GM19239 (cell line): ENCODE results near the gene OR5B3.
"Not testable (repeated sequence)": the region's sequence is repeated elsewhere in the genome, so short reads cannot be mapped to it uniquely, and the experiment has no call there.

Source experiments
- DNase-seq: peaks from one replicate; pipeline ENCODE4 v3.0.0; 2011; ENCODE audit warnings: low spot score; ENCODE audit not compliant: insufficient read length
- FAIRE-seq: peaks from 2 replicates; lab custom pipeline; 2011; peaks lifted over from hg19 to GRCh38; lab: Jason Lieb, UNC

Gene OR5B3

DNA sequence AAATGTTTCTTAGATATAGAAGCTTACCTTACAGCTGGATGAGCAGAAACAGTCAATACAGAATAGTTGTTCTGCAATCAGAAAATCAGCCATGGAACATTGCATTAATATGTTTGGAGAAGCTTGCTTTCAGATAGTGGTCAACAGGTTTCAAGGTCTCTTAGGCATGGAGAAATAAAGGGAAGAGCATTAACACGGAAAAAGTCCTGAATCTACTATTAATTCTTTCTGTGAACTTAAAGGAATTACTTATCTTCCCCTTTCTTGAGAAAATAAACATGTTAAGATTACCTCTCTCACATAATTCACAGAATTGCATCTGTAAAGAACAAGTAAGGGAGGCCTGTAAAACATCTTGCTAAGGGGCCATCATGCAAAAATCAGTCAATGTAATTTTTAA lies at the start of gene OR5B3:
OR5B3 (minus strand) TSS at position 101 of the 400 bp plus-strand sequence. CDS start 3,465 bp downstream, outside the sequence.
- DNase-seq (no peak), FAIRE-seq (no peak)

DNA sequence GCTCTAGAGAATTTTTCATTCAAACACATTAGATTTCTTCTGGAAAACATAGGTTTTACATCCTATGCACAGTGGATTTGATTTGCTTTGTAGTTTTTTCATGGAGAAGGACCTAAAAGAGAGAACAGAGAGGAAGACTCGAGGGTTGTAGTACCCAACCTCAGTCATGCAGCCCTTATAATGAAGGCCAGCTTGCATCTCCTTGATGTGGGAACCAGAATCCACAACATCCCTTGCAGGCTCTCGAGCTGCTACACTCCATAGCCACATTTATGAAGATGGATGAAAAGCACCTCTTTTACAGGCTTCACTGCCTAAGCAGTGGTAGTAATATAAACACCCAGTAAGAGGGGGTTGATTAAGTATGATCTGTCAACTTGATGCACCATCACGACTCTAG lies 44.9 kb upstream of the OR5B3 start:
- no peak for DNase-seq
- FAIRE-seq, result no peak

DNA sequence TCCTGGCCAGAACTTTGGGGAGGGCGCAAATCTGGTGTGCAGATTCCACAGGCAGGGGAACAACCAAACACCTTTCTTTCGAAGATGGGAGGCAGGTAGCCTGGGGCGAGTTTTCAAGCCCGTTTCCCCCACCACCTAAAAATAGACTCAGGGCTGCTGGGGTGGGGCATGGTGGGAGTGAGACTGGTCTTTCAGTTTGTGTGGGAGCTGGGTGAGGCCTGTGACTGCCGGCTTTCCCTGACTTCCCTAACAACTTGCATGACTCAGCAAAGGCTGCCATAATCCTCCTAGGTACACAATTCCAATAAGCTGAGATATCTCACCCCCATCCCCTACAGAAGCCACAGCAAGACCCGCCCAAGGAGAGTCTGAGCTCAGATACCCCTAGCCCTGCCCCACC lies 39.6 kb upstream of the OR5B3 start:
- no peak for FAIRE-seq
- no peak for DNase-seq

DNA sequence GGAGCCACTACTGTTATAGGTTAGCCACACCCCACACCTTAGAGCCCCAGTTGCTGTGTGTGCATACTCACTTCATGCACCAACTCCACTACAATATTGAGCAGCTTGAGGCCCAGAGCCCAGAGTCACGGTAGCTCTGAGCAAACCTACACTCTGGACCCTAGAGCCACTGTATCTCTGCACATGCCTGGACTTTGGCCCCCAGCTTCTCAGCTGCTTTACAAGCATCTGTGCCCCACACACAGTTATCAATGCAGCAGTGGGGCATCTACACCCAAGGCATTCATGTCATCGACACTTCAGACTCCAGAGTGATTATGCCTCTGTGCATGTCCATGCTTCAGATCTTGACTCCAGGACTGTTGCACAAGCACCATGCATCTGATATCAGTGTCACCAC lies 37.6 kb upstream of the OR5B3 start:
- DNase-seq (no peak), FAIRE-seq (no peak)

DNA sequence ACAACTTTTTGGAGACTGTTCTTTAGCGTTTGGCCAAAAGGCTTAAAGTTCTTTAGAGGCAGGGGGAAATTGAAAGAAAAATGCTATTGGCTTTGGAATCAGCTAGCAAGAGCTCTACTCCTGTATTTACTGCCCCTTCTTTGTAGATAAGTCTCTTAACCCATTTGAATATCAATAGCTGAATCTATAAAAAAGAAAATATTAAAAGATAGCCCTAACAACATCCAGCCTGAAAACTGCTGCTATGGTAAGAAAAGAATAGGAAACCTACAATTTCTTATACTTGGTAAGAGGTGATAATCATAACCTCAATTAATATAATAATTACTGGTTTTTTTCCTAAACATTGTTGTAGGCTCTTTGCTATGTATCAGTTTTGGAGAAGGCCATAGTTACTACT lies 35.5 kb upstream of the OR5B3 start, which contains the start of gene OR5B12:
OR5B12 (minus strand) TSS at position 101 of the 400 bp plus-strand sequence. CDS start 2,085 bp downstream, outside the sequence.
- FAIRE-seq, result no peak
- DNase-seq, result no peak

DNA sequence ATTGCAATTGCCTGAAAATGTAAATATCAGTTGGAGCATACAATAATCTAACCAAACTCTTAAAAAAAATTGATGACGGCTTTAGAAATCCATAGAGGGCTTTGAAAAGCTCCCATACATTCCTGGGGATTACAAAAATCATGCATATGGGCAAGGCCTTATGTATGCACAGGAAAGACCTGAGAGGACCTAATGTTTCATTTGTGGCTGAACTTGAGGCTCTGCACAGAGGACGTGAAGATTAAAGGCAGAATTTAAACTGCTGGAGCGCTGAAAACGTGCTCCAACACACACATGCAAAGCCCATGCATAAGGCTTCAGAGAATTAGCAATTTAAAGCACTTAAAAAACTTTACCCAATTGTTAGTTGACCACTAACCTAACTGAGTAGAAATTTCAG lies 31.8 kb upstream of the OR5B3 start:
- FAIRE-seq, result no peak
- no peak for DNase-seq

DNA sequence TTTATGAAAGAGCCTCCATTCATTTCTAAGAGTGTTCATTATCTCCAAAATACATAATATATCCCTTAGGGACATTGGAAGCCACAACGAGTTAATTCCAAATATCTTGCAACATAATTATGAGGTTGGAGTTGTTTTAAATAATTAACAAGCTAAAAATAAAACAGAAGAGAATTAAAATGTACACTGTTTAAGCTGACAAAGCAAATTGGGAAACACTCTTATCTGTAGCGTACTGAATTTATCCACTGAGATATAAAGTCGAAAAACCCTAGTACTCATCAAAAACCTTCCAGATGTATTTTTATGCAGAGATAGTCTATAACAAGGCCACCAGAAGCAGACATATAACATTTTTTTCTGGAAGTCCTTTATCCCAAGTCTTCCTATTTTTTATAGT lies 27.5 kb upstream of the OR5B3 start:
- DNase-seq, result no peak
- FAIRE-seq, result no peak

DNA sequence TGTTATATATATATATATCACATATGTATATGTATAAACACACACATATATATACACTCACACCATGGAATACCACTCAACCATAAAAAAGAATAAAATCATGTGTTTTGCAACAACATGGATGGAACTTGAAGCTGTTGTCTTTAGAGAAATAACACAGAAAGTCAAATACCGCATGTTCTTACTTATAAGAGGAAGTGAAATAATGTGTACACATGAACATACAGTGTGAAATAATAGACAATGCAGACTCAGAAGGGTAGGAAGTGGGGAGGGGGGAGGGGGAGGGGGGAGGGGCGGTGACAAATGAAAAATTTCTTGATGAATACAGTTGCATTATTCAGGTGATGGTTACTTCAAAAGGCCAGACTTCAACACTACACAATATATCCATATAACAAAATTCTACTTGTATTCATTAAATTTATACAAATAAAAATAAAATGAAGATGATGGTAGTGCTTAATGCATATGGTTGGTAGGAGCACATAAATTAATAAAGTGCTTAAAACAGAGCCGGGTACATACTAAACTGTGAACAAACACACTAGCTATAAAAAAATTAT lies 27.0 kb upstream of the OR5B3 start:
- DNase-seq, result no peak
- no peak for FAIRE-seq

DNA sequence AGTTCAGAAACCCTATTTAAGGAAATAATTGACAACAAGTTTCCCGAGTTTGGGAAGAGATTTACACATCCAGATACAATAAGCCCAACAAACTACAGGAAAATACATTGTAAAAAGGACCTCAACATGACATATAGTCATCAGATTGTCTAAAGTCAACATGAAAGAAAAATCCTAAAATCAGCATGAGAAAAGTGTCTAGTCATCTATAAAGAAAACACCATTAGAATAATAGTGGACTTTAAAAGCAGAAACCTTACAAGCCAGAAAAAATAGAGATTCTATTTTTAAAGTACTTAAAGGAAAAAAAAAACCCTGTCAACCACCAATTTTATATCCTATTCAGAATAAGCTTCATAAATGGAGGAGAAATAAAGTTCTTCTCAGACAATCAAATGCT lies 22.6 kb upstream of the OR5B3 start:
- no peak for DNase-seq
- FAIRE-seq, result no peak

DNA sequence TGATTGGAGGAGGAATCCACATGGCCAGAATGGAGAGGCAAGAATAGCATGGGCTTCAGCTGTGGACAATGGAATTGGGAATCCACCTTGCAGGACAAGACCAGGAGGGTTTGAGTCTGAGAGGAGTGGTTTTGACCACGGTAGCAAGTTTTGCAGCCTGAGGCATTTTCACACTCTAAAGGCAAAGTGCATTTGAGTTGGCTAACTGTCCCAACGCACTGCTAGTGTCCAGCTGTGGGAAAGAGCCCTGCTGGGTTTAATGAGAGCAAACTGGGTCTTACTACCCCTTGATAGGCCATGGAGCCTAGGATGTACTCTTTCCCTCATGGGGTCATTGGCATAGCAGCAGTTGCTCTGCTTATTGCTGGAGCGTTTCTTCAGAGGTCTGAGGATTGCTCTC lies 21.3 kb upstream of the OR5B3 start, which contains the start of gene OR5B2:
OR5B2 (minus strand) TSS at position 101 of the 400 bp plus-strand sequence. CDS start 4,860 bp downstream, outside the sequence.
- no peak for DNase-seq
- no peak for FAIRE-seq

DNA sequence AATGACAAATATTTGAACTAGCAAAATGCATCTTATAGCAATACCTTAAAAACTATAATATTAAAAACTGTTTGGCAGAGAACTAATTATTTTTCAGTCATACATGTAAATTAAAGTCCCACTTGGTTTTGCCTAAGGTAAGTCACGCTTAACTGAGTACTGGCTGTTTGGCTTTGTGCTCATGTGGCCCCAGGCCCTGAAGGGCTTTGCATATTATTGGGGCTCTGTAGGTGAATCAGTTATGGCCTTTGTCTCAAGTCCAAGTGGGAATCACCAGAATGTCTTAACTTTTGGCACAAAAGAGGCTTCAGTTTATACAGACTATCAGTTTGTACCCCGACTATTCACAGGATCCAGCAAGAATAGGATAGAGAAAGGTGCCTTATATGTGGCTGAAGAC lies 7.1 kb downstream of the OR5B3 start:
- not testable (repeated sequence) for DNase-seq, FAIRE-seq

DNA sequence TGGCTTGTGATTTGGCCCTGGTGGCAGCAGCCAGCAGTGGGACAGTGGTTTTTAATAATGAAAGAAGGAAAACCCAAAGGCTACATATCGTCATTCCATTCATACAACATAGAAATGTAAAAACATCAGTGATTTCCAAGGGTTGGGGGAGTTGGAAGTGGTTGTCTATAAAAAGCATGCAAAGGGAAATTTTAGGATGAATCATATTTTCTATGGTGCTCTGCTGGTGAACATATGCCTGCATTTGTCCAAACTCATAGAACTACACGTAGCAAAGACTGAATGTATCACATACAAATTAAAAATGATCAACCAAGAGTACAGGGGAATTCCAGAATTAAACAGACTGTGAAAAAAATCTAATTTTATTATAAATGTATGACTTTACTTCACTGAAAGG lies 11.1 kb downstream of the OR5B3 start:
- no peak for DNase-seq
- no peak for FAIRE-seq

DNA sequence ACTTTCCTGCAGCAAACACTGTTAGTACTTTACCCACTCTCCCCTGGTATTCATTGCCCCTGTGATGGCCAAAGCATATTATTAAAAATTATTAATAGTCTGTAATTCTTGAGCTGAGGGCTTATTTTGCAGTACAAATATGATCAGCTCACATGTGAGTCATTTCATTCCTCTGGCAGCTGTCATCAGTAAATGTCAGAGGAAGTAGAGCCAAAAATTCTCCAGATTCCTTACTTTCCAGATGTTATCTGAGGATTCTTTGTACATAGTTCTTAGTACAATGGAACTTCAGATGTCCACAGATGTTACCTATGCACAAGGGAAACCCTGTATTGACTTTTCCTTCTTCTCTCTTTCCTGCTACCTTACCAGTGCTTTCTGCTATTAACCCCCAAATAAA lies 12.5 kb downstream of the OR5B3 start:
- FAIRE-seq, result no peak
- DNase-seq, result no peak

DNA sequence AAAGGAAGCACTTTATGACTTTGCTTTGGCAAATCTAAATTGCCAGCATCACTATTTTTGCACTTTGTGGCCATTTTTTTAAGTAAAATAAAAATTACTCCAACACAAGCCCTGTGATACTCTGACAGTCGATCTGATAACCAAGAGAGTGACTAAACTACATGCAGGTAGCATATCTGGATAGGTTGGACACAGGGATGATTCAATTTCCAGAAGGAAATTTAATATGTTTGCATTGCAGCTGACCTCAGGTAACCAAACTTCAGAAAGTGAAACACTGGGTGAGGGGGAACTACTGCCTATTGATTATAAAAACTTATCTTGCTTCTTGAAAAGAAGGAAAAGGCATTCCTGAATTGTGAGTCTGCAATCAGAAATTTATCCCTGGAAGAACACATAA lies 13.9 kb downstream of the OR5B3 start:
- DNase-seq, result no peak
- FAIRE-seq, result no peak

DNA sequence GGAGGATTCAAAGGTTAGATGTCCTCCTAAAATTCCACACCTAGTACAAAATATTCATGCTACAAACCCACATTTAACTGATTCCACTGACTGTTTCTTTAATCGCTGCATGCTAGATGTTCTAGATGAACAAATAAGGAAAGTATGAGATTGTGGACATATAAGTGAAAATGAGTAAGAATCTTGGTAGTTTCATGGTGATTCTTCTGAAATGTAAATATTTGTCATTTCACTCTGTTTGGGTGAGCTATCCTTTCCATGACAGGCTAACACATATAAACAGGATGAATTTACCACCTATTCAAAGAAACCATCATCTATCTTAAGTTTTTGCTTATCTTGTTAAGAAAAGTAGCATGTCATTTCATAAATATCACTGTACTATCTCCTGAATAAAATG lies 14.8 kb downstream of the OR5B3 start:
- DNase-seq, result no peak
- no peak for FAIRE-seq

DNA sequence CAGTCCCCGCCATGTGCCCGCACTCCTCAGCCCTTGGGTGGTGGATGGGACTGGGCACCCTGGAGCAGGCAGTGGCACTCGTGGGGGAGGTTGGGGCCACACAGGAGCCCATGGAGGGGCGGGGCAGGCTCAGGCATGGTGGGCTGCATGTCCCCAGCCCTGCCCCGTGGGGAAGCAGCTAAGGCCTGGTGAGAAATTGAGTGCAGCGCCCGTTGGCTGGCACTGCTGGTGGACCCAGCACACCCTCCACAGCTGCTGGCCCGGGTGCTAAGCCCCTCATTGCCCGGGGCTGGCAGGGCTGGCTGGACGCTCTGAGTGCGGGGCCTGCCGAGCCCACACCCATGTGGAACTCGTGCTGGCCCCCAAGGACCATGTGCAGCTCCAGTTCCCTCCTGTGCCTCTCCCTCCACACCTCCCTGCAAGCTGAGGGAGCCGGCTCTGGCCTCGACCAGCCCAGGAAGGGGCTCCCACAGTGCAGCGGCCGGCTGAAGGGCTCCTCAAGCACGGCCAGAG lies 16.1 kb downstream of the OR5B3 start:
- DNase-seq, result no peak
- FAIRE-seq, result no peak

DNA sequence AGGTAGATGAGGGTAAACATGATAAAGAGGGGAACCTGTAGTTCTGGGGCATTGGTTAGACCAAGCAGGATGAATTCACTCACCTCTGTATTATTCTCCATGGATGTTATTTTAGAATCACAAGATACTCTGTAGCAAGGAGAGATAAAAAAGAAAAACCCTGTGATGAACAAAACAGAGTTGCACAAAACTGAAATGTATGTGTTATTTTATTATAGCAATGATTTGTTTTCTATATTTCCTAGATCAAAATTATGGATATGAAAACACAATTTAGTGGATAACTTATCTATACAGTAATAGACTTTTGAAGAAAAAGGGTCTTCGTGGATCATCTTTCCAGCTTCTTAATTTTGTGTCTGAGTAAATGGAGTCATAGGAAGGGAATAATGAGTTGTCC lies 47.7 kb downstream of the OR5B3 start, which contains the start of gene OR5B17:
OR5B17 (minus strand) TSS at position 101 of the 400 bp plus-strand sequence; CDS start at position 101, 0 bp downstream.
- FAIRE-seq, result no peak
- no peak for DNase-seq

DNA sequence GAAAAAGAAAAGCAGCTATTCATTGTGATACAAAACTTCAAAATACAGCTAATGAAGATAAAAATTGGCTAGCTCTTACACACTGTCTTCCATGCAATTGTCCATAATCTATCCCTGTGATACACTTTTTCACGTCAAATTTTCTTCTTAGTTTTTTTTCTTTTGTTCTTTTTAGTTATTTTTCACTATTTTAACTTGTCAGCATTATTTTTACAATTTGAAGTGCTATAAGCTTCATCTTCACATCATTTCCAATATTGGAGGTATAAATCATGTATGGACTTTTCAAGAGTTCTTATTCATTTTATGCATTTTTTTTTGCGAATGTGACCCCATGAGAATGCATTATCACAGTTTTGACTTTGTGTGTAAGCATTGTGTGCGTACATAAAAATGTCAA lies 51.9 kb downstream of the OR5B3 start:
- FAIRE-seq (no peak), DNase-seq (no peak)
